Activated CD8-positive, alpha-beta memory T cell treated with anti-CD3 and anti-CD28 coated beads for 4 hours (primary cell): ENCODE measurements around the gene C12orf75.
"Not testable (repeated sequence)": the region's sequence is repeated elsewhere in the genome, so short reads cannot be mapped to it uniquely, and the experiment has no call there.

Experiments used
- DNase-seq, 2 donors: peaks; one replicate each; pipeline ENCODE4 v3.0.0-alpha.2; 2020; ENCODE audit warnings: low read depth in 2 of 2

The C12orf75 gene

GRCh38 chr12:105336411-105336810, 5.9 kb downstream of the C12orf75 start:
- no peak for DNase-seq

GRCh38 chr12:105337391-105337790, 6.9 kb downstream of the C12orf75 start:
- no peak for DNase-seq

GRCh38 chr12:105338966-105339365, 8.5 kb downstream of the C12orf75 start:
- no peak for DNase-seq

- no peak for DNase-seq
Observed at GRCh38 chr12:105341010-105341409, 10.5 kb downstream of the C12orf75 start.

- not testable (repeated sequence) for DNase-seq
Observed at GRCh38 chr12:105341620-105342019, 11.1 kb downstream of the C12orf75 start.

GRCh38 chr12:105342464-105342863, 12.0 kb downstream of the C12orf75 start:
- DNase-seq, result no peak

GRCh38 chr12:105343836-105344235, 13.3 kb downstream of the C12orf75 start:
- no peak for DNase-seq

- DNase-seq, result no peak
Observed at GRCh38 chr12:105347499-105347898, 17.0 kb downstream of the C12orf75 start.

GRCh38 chr12:105348142-105348541, 17.7 kb downstream of the C12orf75 start:
- DNase-seq, result no peak

GRCh38 chr12:105348561-105348960, 18.1 kb downstream of the C12orf75 start:
- no peak for DNase-seq

- DNase-seq, result no peak
Observed at GRCh38 chr12:105349138-105349537, 18.6 kb downstream of the C12orf75 start.

GRCh38 chr12:105351523-105351922, 21.0 kb downstream of the C12orf75 start:
- no peak for DNase-seq

- no peak for DNase-seq
Observed at GRCh38 chr12:105352052-105352451, 21.6 kb downstream of the C12orf75 start.

GRCh38 chr12:105352940-105353635, 22.6 kb downstream of the C12orf75 start:
- no peak for DNase-seq

- no peak for DNase-seq
Observed at GRCh38 chr12:105355752-105356151, 25.3 kb downstream of the C12orf75 start.

- DNase-seq, result no peak
Observed at GRCh38 chr12:105357162-105357691, 26.7 kb downstream of the C12orf75 start.

GRCh38 chr12:105358789-105359188, 28.3 kb downstream of the C12orf75 start:
- DNase-seq, result no peak

GRCh38 chr12:105359856-105360255, 29.4 kb downstream of the C12orf75 start:
- no peak for DNase-seq

- no peak for DNase-seq
Observed at GRCh38 chr12:105363890-105364289, 33.4 kb downstream of the C12orf75 start.

- no peak for DNase-seq
Observed at GRCh38 chr12:105365231-105365630, 34.7 kb downstream of the C12orf75 start.

GRCh38 chr12:105368047-105368646, 37.7 kb downstream of the C12orf75 start:
- no peak for DNase-seq

- no peak for DNase-seq
Observed at GRCh38 chr12:105369014-105369413, 38.5 kb downstream of the C12orf75 start.

- DNase-seq, result no peak
Observed at GRCh38 chr12:105374303-105374702, 43.8 kb downstream of the C12orf75 start.
